SK-N-MC (cell line): Measurements from ENCODE around the gene PRR9.

Experiments
- DNase-seq: peaks from one replicate; pipeline ENCODE4 v3.0.0-alpha.2; 2011; ENCODE audit warnings: low read depth, low spot score
- H3K27ac ChIP-seq: fragments of 200-600 bp; sonication (generic); 2 replicates; pipeline ENCODE4 v1.5.1; 2016; ENCODE audit warnings: mixed run types
- H3K36me3 ChIP-seq: fragments of 200-600 bp; sonication (generic); 2 replicates; pipeline ENCODE4 v1.6.1; 2017; ENCODE audit warnings: antibody characterized with exemption, low read length, mixed read lengths; ENCODE audit not compliant: insufficient read depth
- H3K4me3 ChIP-seq: fragments of 200-600 bp; sonication (generic); 2 replicates; pipeline ENCODE4 v1.5.1; 2016
- H3K9ac ChIP-seq: fragments of 200-600 bp; sonication (generic); 2 replicates; pipeline ENCODE4 v1.8.0; 2017; ENCODE audit warnings: mixed run types, mixed read lengths; ENCODE audit not compliant: insufficient read length
- H3K9me3 ChIP-seq: fragments of 200-600 bp; sonication (generic); 2 replicates; pipeline ENCODE4 v1.6.1; 2017; ENCODE audit warnings: low read depth, mild to moderate bottlenecking, antibody characterized with exemption, low read length, moderate library complexity, mixed read lengths
- EZH2 ChIP-seq: fragments of 200-600 bp; sonication (generic); IDR thresholded peaks from one replicate; pipeline ENCODE4 v1.6.1; 2017; ENCODE audit warnings: antibody characterized with exemption
- FOXP2 ChIP-seq: optimal IDR thresholded peaks from 2 replicates; pipeline ENCODE3; 2011; ENCODE audit warnings: mild to moderate bottlenecking, moderate library complexity; ENCODE audit not compliant: insufficient read depth; ENCODE audit errors: extremely low read length, control extremely low read depth
- POLR2AphosphoS5 ChIP-seq: IDR thresholded peaks from 2 replicates; pipeline ENCODE4 v1.6.1; 2012; ENCODE audit warnings: mild to moderate bottlenecking, low read depth, low read length, borderline replicate concordance

The PRR9 gene

GRCh38 chr1:153251562-153251961 is 34.2 kb downstream of the PRR9 start:
- Histone ChIP-seq H3K4me3 (no peak overlapping the region), H3K36me3 (no peaks in the 10 kb centered on the region), H3K9me3 (no peaks in the 10 kb centered on the region), H3K27ac (no peak overlapping the region), H3K9ac (no peak overlapping the region)
- no peak for DNase-seq
- TF ChIP-seq FOXP2 (no peak), POLR2AphosphoS5 (no peak)

GRCh38 chr1:153251988-153252387 is 34.6 kb downstream of the PRR9 start:
- Histone ChIP-seq H3K36me3 (no peaks in the 10 kb centered on the region), H3K27ac (no peak overlapping the region), H3K9me3 (no peaks in the 10 kb centered on the region), H3K4me3 (no peak overlapping the region), H3K9ac (no peak overlapping the region)
- no peak for DNase-seq
- TF ChIP-seq POLR2AphosphoS5 (no peak), EZH2 (no peak), FOXP2 (no peak)

GRCh38 chr1:153253076-153253475 is 35.7 kb downstream of the PRR9 start:
- Histone ChIP-seq H3K9me3 (no peaks in the 10 kb centered on the region), H3K4me3 (no peak overlapping the region), H3K27ac (no peak overlapping the region), H3K9ac (no peak overlapping the region), H3K36me3 (no peaks in the 10 kb centered on the region)
- DNase-seq, result no peak
- no peak for TF ChIP-seq FOXP2
- no peak for TF ChIP-seq POLR2AphosphoS5
- no peak for TF ChIP-seq EZH2

GRCh38 chr1:153253693-153254092 is 36.3 kb downstream of the PRR9 start:
- no peak overlapping the region for H3K27ac ChIP-seq
- H3K36me3 ChIP-seq, result no peaks in the 10 kb centered on the region
- TF ChIP-seq FOXP2 (no peak), EZH2 (no peak), POLR2AphosphoS5 (no peak)
- H3K9ac ChIP-seq, result no peak overlapping the region
- H3K9me3 ChIP-seq, result no peaks in the 10 kb centered on the region
- no peak for DNase-seq
- no peak overlapping the region for H3K4me3 ChIP-seq

GRCh38 chr1:153259387-153259786 is 42.0 kb downstream of the PRR9 start, which contains the start of gene LORICRIN:
Gene LORICRIN, plus strand, starts transcription at chr1:153259687. Its CDS starts 1,263 bp downstream, at chr1:153260950.
- no peak for TF ChIP-seq FOXP2
- TF ChIP-seq POLR2AphosphoS5, result no peak
- no peak for TF ChIP-seq EZH2
- H3K9ac ChIP-seq, result no peak within 1 kb of the TSS
- H3K36me3 ChIP-seq, result no peaks in the 10 kb centered on the region
- no peak for DNase-seq
- no peak within 1 kb of the TSS for H3K27ac ChIP-seq
- no peaks in the 10 kb centered on the region for H3K9me3 ChIP-seq
- H3K4me3 ChIP-seq, result no peak within 1 kb of the TSS

- Histone ChIP-seq H3K36me3 (no peaks in the 10 kb centered on the region), H3K4me3 (no peak overlapping the region), H3K9ac (no peak overlapping the region), H3K9me3 (no peaks in the 10 kb centered on the region), H3K27ac (no peak overlapping the region)
- DNase-seq, result no peak
- TF ChIP-seq FOXP2 (no peak), POLR2AphosphoS5 (no peak), EZH2 (no peak)
Observed at GRCh38 chr1:153260585-153261280, 43.3 kb downstream of the PRR9 start.

- peak overlapping the region; percentile 22; the same call in 1 of the 2 replicates for H3K4me3 ChIP-seq
- no peak for DNase-seq
- TF ChIP-seq POLR2AphosphoS5, result no peak
- TF ChIP-seq FOXP2, result no peak
- peak; percentile 68 for TF ChIP-seq EZH2
Observed at GRCh38 chr1:153261281-153262069, 44.1 kb downstream of the PRR9 start.

GRCh38 chr1:153262070-153262366 is 44.6 kb downstream of the PRR9 start:
- DNase-seq, result no peak
- Histone ChIP-seq H3K4me3 (peak overlapping the region; percentile 22; the same call in 1 of the 2 replicates), H3K9me3 (no peaks in the 10 kb centered on the region), H3K36me3 (no peaks in the 10 kb centered on the region), H3K9ac (no peak overlapping the region), H3K27ac (no peak overlapping the region)
- TF ChIP-seq EZH2, result no peak
- no peak for TF ChIP-seq FOXP2
- TF ChIP-seq POLR2AphosphoS5, result no peak

More at GRCh38 chr1:153261281-153262069, 44.1 kb downstream of the PRR9 start:
- no peaks in the 10 kb centered on the region for H3K9me3 ChIP-seq
- no peaks in the 10 kb centered on the region for H3K36me3 ChIP-seq
- H3K9ac ChIP-seq, result no peak overlapping the region
- H3K27ac ChIP-seq, result no peak overlapping the region
